ENCODE measurements around the gene PSPN.

The PSPN gene

DNA sequence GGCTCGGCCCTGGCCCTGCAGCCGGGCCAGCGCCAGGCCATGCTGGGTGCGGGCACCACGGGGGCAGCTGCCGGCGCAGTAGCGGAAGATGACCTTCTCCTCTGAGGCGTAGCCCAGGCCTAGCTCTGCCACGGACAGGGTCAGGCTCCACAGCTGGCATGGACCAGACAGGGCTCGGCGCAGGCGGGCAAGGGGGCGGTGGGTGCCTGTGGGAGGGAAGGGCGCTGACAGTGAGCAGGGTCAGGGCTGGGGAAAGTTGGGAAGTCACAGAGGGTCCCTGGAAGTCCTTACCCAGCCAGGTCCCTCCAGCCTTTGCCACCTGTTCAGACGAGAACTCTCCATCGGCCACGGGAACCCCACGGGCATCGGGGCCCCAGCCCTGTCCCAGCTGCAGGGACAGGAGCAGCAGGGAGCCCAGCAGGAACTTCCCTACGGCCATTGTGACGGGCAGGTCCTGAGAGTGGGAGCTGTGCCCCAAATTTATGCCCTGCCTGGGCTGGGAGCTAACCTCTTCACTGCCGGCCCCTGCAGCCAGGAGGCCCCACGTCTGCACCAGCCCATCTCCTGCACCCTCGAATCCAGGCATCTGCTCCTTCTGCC is at the start of gene PSPN:
PSPN (minus strand) TSS at position 523 of the 600 bp plus-strand sequence; CDS start at position 439, 84 bp downstream.
- no peak for DNase-seq (ENCODE audit: low read depth)
- Histone ChIP-seq H3K4me1 (ENCODE audit: control insufficient read depth, insufficient read depth, low read length) (peaks cover 19% of the 10 kb centered on the region), H3K9ac (ENCODE audit: low read length) (peak within 1 kb of the TSS; percentile 49), H3K36me3 (ENCODE audit: control insufficient read depth, insufficient read depth, low read length, severe bottlenecking) (peaks cover 16% of the 10 kb centered on the region), H3K4me3 (ENCODE audit: low read length) (no peak within 1 kb of the TSS), H3K9me3 (ENCODE audit: control insufficient read depth, low read length) (no peaks in the 10 kb centered on the region), H3K27me3 (replicated peaks; ENCODE audit: control insufficient read depth, insufficient read depth, low read length) (no peaks in the 10 kb centered on the region)

- Histone ChIP-seq H3K27me3 (replicated peaks; ENCODE audit: control insufficient read depth, insufficient read depth, low read length) (peaks cover 3% of the 10 kb centered on the region), H3K4me3 (ENCODE audit: low read length) (peak overlapping the region; percentile 27), H3K9ac (ENCODE audit: low read length) (no peak overlapping the region), H3K9me3 (ENCODE audit: control insufficient read depth, low read length) (no peaks in the 10 kb centered on the region), H3K4me1 (ENCODE audit: control insufficient read depth, insufficient read depth, low read length) (peaks cover 19% of the 10 kb centered on the region), H3K36me3 (ENCODE audit: control insufficient read depth, insufficient read depth, low read length, severe bottlenecking) (peaks cover 16% of the 10 kb centered on the region)
- peak; percentile 100 for DNase-seq (ENCODE audit: low read depth)
These were observed 49.4 kb upstream of the PSPN start for GRCh38 chr19:6424939-6425731.

- Histone ChIP-seq H3K9ac (ENCODE audit: low read length) (peak within 1 kb of the TSS; percentile 92), H3K9me3 (ENCODE audit: control insufficient read depth, low read length) (no peaks in the 10 kb centered on the region), H3K4me3 (ENCODE audit: low read length) (peak within 1 kb of the TSS; percentile 94), H3K27me3 (replicated peaks; ENCODE audit: control insufficient read depth, insufficient read depth, low read length) (no peaks in the 10 kb centered on the region), H3K4me1 (ENCODE audit: control insufficient read depth, insufficient read depth, low read length) (peaks cover 19% of the 10 kb centered on the region), H3K36me3 (ENCODE audit: control insufficient read depth, insufficient read depth, low read length, severe bottlenecking) (peaks cover 24% of the 10 kb centered on the region)
- peak; percentile 48 for DNase-seq (ENCODE audit: low read depth)
These were observed 48.6 kb upstream of the PSPN start, which contains the start of gene KHSRP for GRCh38 chr19:6424195-6424938. TSS of gene KHSRP (minus strand) at chr19:6424811. CDS start at chr19:6424701, 110 bp downstream.

- Histone ChIP-seq H3K4me1 (ENCODE audit: control insufficient read depth, insufficient read depth, low read length) (peaks cover 19% of the 10 kb centered on the region), H3K27me3 (replicated peaks; ENCODE audit: control insufficient read depth, insufficient read depth, low read length) (no peaks in the 10 kb centered on the region), H3K9ac (ENCODE audit: low read length) (peak overlapping the region; percentile 92), H3K9me3 (ENCODE audit: control insufficient read depth, low read length) (no peaks in the 10 kb centered on the region), H3K4me3 (ENCODE audit: low read length) (peak overlapping the region; percentile 94), H3K36me3 (ENCODE audit: control insufficient read depth, insufficient read depth, low read length, severe bottlenecking) (peaks cover 31% of the 10 kb centered on the region)
- DNase-seq (ENCODE audit: low read depth): peak; percentile 75
These were observed 47.9 kb upstream of the PSPN start for GRCh38 chr19:6423499-6424194.

GRCh38 chr19:6421075-6422014 is 45.6 kb upstream of the PSPN start:
- no peak for DNase-seq (ENCODE audit: low read depth)
- Histone ChIP-seq H3K36me3 (ENCODE audit: control insufficient read depth, insufficient read depth, low read length, severe bottlenecking) (peaks cover 53% of the 10 kb centered on the region), H3K9me3 (ENCODE audit: control insufficient read depth, low read length) (no peaks in the 10 kb centered on the region), H3K27me3 (replicated peaks; ENCODE audit: control insufficient read depth, insufficient read depth, low read length) (no peaks in the 10 kb centered on the region), H3K9ac (ENCODE audit: low read length) (peak overlapping the region; percentile 28), H3K4me3 (ENCODE audit: low read length) (no peak overlapping the region), H3K4me1 (ENCODE audit: control insufficient read depth, insufficient read depth, low read length) (peaks cover 19% of the 10 kb centered on the region)

DNA sequence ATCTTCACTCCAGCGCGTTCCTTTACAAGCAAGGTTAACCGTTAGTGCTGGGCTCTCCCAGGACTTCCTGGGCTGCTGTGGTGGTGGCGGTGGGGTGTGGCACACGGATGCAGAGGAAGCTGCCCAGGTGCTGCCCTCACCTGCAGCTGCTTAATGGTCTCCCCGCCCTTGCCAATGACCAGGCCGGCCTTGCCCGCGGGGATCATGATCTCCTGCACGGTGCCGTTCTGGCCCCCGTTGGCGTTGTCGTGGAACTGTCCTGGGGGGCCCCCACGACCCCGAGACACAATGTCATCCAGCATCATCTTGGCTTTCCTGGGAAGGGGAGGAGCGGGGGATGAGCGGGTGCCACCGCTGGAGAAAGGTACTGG is 42.8 kb upstream of the PSPN start:
- Histone ChIP-seq H3K36me3 (ENCODE audit: control insufficient read depth, insufficient read depth, low read length, severe bottlenecking) (peaks cover 75% of the 10 kb centered on the region), H3K9ac (ENCODE audit: low read length) (no peak overlapping the region)

DNA sequence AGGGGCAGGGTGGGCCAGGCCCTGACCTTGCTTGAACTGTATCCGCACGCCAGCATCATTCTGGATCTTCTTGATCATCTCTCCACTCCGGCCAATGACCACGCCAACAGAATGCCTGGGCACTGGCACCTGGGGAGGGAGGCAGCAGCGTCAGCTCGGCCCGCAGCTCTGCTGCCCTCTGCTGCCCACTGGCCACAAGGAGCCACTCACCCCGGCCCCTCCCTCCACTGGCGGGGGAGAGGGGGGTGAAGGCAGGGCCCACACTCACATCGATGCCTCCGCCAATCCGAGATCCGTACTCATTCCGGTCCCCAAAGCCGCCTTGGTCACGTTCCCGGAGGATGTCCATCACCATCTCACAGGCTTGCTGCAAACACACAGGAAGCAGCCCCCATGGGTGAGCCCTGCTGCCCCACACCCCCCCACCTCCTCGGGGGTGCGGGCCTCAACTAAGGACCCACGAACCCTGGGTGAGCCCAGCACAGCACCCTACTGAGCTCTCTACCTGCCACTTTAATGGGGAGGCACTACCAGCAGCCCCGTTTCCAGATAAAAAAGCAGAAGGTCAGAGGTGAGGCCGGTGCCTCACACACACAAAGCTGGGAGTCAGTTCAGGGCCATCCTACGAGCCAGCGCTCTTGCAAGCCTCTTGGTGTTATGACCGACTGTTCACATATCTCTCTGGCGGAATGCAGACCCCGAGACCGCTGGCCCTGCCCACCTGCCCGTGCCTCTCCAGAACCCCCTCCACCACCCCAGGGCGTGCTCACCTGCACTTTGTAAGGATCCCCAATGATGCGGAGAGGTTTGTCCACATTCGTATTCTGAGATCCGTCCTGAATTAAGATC is 42.2 kb upstream of the PSPN start:
- Histone ChIP-seq H3K36me3 (ENCODE audit: control insufficient read depth, insufficient read depth, low read length, severe bottlenecking) (peaks cover 75% of the 10 kb centered on the region), H3K27me3 (replicated peaks; ENCODE audit: control insufficient read depth, insufficient read depth, low read length) (no peaks in the 10 kb centered on the region), H3K4me3 (ENCODE audit: low read length) (no peak overlapping the region), H3K4me1 (ENCODE audit: control insufficient read depth, insufficient read depth, low read length) (peaks cover 11% of the 10 kb centered on the region), H3K9ac (ENCODE audit: low read length) (no peak overlapping the region), H3K9me3 (ENCODE audit: control insufficient read depth, low read length) (no peaks in the 10 kb centered on the region)
- peak; percentile 24 for DNase-seq (ENCODE audit: low read depth)

More for the DNA sequence above, 42.8 kb upstream of the PSPN start:
- H3K27me3 ChIP-seq (replicated peaks; ENCODE audit: control insufficient read depth, insufficient read depth, low read length): no peaks in the 10 kb centered on the region
- no peak for DNase-seq (ENCODE audit: low read depth)
- no peaks in the 10 kb centered on the region for H3K9me3 ChIP-seq (ENCODE audit: control insufficient read depth, low read length)
- peaks cover 16% of the 10 kb centered on the region for H3K4me1 ChIP-seq (ENCODE audit: control insufficient read depth, insufficient read depth, low read length)
- H3K4me3 ChIP-seq (ENCODE audit: low read length): no peak overlapping the region

- peaks cover 74% of the 10 kb centered on the region for H3K36me3 ChIP-seq (ENCODE audit: control insufficient read depth, insufficient read depth, low read length, severe bottlenecking)
- no peak for DNase-seq (ENCODE audit: low read depth)
- no peak overlapping the region for H3K9ac ChIP-seq (ENCODE audit: low read length)
- no peaks in the 10 kb centered on the region for H3K9me3 ChIP-seq (ENCODE audit: control insufficient read depth, low read length)
- H3K27me3 ChIP-seq (replicated peaks; ENCODE audit: control insufficient read depth, insufficient read depth, low read length): no peaks in the 10 kb centered on the region
- H3K4me3 ChIP-seq (ENCODE audit: low read length): no peak overlapping the region
- peaks cover 3% of the 10 kb centered on the region for H3K4me1 ChIP-seq (ENCODE audit: control insufficient read depth, insufficient read depth, low read length)
These were observed 41.1 kb upstream of the PSPN start for GRCh38 chr19:6416658-6417405.

GRCh38 chr19:6415591-6416190 is 40.0 kb upstream of the PSPN start:
- H3K27me3 ChIP-seq (replicated peaks; ENCODE audit: control insufficient read depth, insufficient read depth, low read length): no peaks in the 10 kb centered on the region
- peaks cover 3% of the 10 kb centered on the region for H3K4me1 ChIP-seq (ENCODE audit: control insufficient read depth, insufficient read depth, low read length)
- no peak overlapping the region for H3K9ac ChIP-seq (ENCODE audit: low read length)
- peaks cover 65% of the 10 kb centered on the region for H3K36me3 ChIP-seq (ENCODE audit: control insufficient read depth, insufficient read depth, low read length, severe bottlenecking)
- DNase-seq (ENCODE audit: low read depth): no peak
- no peak overlapping the region for H3K4me3 ChIP-seq (ENCODE audit: low read length)
- H3K9me3 ChIP-seq (ENCODE audit: control insufficient read depth, low read length): no peaks in the 10 kb centered on the region
